Stomach (tissue), 4 donors: ENCODE measurements around the gene GRAMD1B.

Source experiments
- POLR2A ChIP-seq, 4 donors: fragments of 450-650 bp; IDR thresholded peaks; one replicate each; pipeline ENCODE4 v1.6.1; 2016; ENCODE audit warnings: antibody characterized with exemption in 4 of 4, control low read depth in 2 of 4, mild to moderate bottlenecking in 1 of 4, moderate library complexity in 1 of 4
- POLR2AphosphoS5 ChIP-seq, 3 donors: sonication (generic); formaldehyde crosslinking; IDR thresholded peaks; one replicate each; pipeline ENCODE4 v1.6.1; 2016; ENCODE audit warnings: antibody characterized with exemption in 3 of 3
- TF ChIP-seq, protein P1 (sequence below), 7 experiments: fragments of 450-650 bp in 4 of 7; fragments of 200-600 bp in 3 of 7; sonication (generic) in 3 of 7; IDR thresholded peaks; one replicate each; pipeline ENCODE4 v1.5.1; 2016 to 2019; ENCODE audit warnings: antibody characterized with exemption in 7 of 7, control low read depth in 2 of 7, mild to moderate bottlenecking in 1 of 7

DNA sequence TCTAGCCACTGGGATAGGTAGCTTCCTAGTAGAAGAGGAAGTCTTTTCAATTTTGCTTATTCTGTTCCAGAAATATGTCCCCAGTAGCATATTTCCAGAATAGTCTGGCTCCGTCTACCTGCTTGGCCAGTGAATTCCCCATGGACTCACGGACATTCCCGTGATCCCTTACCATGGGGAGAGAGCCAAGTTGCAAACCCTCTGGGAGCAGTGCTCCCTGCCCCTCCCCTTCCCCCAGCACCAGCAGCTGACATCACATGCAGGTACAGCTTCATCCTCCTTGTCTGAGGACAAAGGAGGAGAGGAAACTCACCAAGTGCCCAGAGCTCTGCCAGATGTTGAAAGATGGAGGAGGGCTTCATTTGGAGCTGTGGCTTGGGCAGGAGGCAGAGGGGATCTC is 61.2 kb downstream of the GRAMD1B start:
- TF ChIP-seq, protein P1, sequence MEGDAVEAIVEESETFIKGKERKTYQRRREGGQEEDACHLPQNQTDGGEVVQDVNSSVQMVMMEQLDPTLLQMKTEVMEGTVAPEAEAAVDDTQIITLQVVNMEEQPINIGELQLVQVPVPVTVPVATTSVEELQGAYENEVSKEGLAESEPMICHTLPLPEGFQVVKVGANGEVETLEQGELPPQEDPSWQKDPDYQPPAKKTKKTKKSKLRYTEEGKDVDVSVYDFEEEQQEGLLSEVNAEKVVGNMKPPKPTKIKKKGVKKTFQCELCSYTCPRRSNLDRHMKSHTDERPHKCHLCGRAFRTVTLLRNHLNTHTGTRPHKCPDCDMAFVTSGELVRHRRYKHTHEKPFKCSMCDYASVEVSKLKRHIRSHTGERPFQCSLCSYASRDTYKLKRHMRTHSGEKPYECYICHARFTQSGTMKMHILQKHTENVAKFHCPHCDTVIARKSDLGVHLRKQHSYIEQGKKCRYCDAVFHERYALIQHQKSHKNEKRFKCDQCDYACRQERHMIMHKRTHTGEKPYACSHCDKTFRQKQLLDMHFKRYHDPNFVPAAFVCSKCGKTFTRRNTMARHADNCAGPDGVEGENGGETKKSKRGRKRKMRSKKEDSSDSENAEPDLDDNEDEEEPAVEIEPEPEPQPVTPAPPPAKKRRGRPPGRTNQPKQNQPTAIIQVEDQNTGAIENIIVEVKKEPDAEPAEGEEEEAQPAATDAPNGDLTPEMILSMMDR (IDR thresholded peaks at IDR 0.05) = no peak
- no peak for TF ChIP-seq POLR2A (IDR thresholded peaks at IDR 0.05)
- TF ChIP-seq POLR2AphosphoS5 (IDR thresholded peaks at IDR 0.05) = no peak
